B cell (primary cell): Measurements from ENCODE around the gene PPP6R3. TPM values are rescaled to one million over a fixed set of nuclear protein-coding genes. Genes with fewer than 3 reads are reported as not detected.

ENCODE experiments used
- ATAC-seq: fragments of 200-7000 bp; cut with Tn5 transposase; one replicate; pipeline ENCODE4 v1.10.0; 2021; ENCODE audit warnings: low read depth, mild to moderate bottlenecking, moderate number of reproducible peaks, moderate library complexity
- CTCF ChIA-PET: fragments of 350-600 bp; sonication (Branson Sonifier 250); formaldehyde crosslinking; loops from one replicate; lab custom pipeline; 2021; ENCODE audit warnings: antibody characterized with exemption, inconsistent platforms; lab: Charles Lee
- POLR2A ChIA-PET: fragments of 350-600 bp; sonication (Branson Sonifier 250); formaldehyde crosslinking; loops from one replicate; lab custom pipeline; 2021; ENCODE audit warnings: antibody characterized with exemption; lab: Charles Lee
- DNase-seq: peaks from one replicate; pipeline ENCODE4 v3.0.0; 2013
- H2AFZ ChIP-seq: 2 replicates; pipeline ENCODE4 v1.6.1; 2012; ENCODE audit warnings: mild to moderate bottlenecking, low read depth, low read length; ENCODE audit not compliant: insufficient read depth, poor library complexity, severe bottlenecking
- H3K27ac ChIP-seq, 2 donors: 1 replicate in 1 of 2; 2 replicates in 1 of 2; pipeline ENCODE4 v1.5.1; 2012 to 2013; ENCODE audit warnings: low read length in 2 of 2, mild to moderate bottlenecking in 2 of 2, moderate library complexity in 1 of 2
- H3K27me3 ChIP-seq, 4 experiments: fragments of 200-600 bp in 1 of 4; sonication (generic) in 1 of 4; replicated peaks in 1 of 4; 1 replicate in 2 of 4; 2 replicates in 2 of 4; pipeline versions ENCODE4 v1.6.1 to v1.7.0; 2013 to 2016; ENCODE audit warnings: low read length in 3 of 4, mild to moderate bottlenecking in 2 of 4, mixed read lengths in 1 of 4, moderate library complexity in 1 of 4; ENCODE audit not compliant: insufficient read depth in 4 of 4, control insufficient read depth in 3 of 4; ENCODE audit errors: control extremely low read depth in 1 of 4
- H3K36me3 ChIP-seq, 2 experiments: replicated peaks in 1 of 2; 1 replicate in 1 of 2; 2 replicates in 1 of 2; pipeline versions ENCODE4 v1.6.1 to v1.7.1; 2013; ENCODE audit warnings: low read length in 1 of 2; ENCODE audit not compliant: insufficient read depth in 2 of 2, control insufficient read depth in 1 of 2; ENCODE audit errors: control extremely low read depth in 1 of 2, extremely low read depth in 1 of 2
- H3K4me1 ChIP-seq, 2 donors: fragments of 200-600 bp in 1 of 2; sonication (generic) in 1 of 2; 1 replicate in 1 of 2; 2 replicates in 1 of 2; pipeline versions ENCODE4 v1.5.1 to v1.6.1; 2013 to 2017; ENCODE audit warnings: low read length in 2 of 2; ENCODE audit not compliant: control insufficient read depth in 2 of 2, insufficient read depth in 2 of 2
- H3K4me2 ChIP-seq: replicated peaks from 2 replicates; pipeline ENCODE3; 2012; ENCODE audit warnings: mild to moderate bottlenecking, low read depth, low read length; ENCODE audit not compliant: poor library complexity, severe bottlenecking
- H3K4me3 ChIP-seq, 5 experiments: fragments of 200-600 bp in 1 of 5; sonication (generic) in 1 of 5; 1 replicate in 3 of 5; 2 replicates in 2 of 5; pipeline versions ENCODE4 v1.5.1 to v1.7.0; 2011 to 2016; ENCODE audit warnings: low read length in 4 of 5, mild to moderate bottlenecking in 4 of 5, low read depth in 2 of 5, control low read depth in 1 of 5, moderate library complexity in 1 of 5; ENCODE audit not compliant: insufficient read depth in 1 of 5; ENCODE audit errors: control extremely low read depth in 1 of 5, extremely low read depth in 1 of 5
- H3K79me2 ChIP-seq: fragments of 200-600 bp; sonication (generic); one replicate; pipeline ENCODE4 v1.6.0; 2016; ENCODE audit warnings: low read length; ENCODE audit not compliant: control insufficient read depth, insufficient read depth
- H3K9ac ChIP-seq: fragments of 200-600 bp; sonication (generic); 2 replicates; pipeline ENCODE4 v1.6.1; 2017; ENCODE audit warnings: mild to moderate bottlenecking, low read length, moderate library complexity
- H3K9me3 ChIP-seq, 3 donors: one replicate each; pipeline versions ENCODE4 v1.6.1 to v1.7.1; 2013; ENCODE audit warnings: low read length in 2 of 3; ENCODE audit not compliant: control insufficient read depth in 2 of 3, insufficient read depth in 1 of 3; ENCODE audit errors: control extremely low read depth in 1 of 3
- H4K20me1 ChIP-seq: 2 replicates; pipeline ENCODE4 v1.6.0; 2012; ENCODE audit warnings: mild to moderate bottlenecking, low read length; ENCODE audit not compliant: insufficient read depth, control insufficient read depth, poor library complexity, severe bottlenecking
- H3K27ac Mint-ChIP-seq: one replicate; pipeline ENCODE4 v1.8.0; 2021; ENCODE audit warnings: mixed read lengths
- H3K27me3 Mint-ChIP-seq: one replicate; pipeline ENCODE4 v1.8.0; 2021; ENCODE audit warnings: mixed read lengths
- H3K4me1 Mint-ChIP-seq: one replicate; pipeline ENCODE4 v1.8.0; 2021; ENCODE audit warnings: mixed read lengths
- H3K4me3 Mint-ChIP-seq: one replicate; pipeline ENCODE4 v1.8.0; 2021; ENCODE audit warnings: mixed read lengths
- H3K9me3 Mint-ChIP-seq: one replicate; pipeline ENCODE4 v1.8.0; 2022; ENCODE audit warnings: mixed read lengths; ENCODE audit not compliant: insufficient read depth
- CTCF ChIP-seq: fragments of 200-600 bp; IDR thresholded peaks from one replicate; pipeline ENCODE4 v1.8.0; 2022; ENCODE audit warnings: antibody characterized with exemption, mild to moderate bottlenecking
- EZH2 ChIP-seq: IDR thresholded peaks from 2 replicates; pipeline ENCODE4 v1.6.1; 2012; ENCODE audit warnings: borderline replicate concordance, low read depth, mild to moderate bottlenecking, moderate library complexity, low read length; ENCODE audit not compliant: insufficient read depth, poor library complexity, severe bottlenecking
- WGBS: methylation state at CpG from one replicate; pipeline ENCODE4 v1.1.5; 2013; ENCODE audit warnings: missing lambda C conversion rate; ENCODE audit not compliant: insufficient coverage; 5-methylcytosine and 5-hydroxymethylcytosine counted together
- intact Hi-C: fragments of 100-400 bp; cut with micrococcal nuclease; formaldehyde crosslinking; loops from one replicate; pipeline ENCODE4 v1.10.0; 2022
- polyA plus RNA-seq: library from polyadenylated mRNA; depleted of rRNA; stranded (reverse); fragments of >200 nt; gene quantifications from 2 replicates; pipeline ENCODE4 v1.2.3, GENCODE V29; 2012
- total RNA-seq, 2 donors: library from RNA; stranded (reverse); fragments of 120-200 nt in 1 of 2; gene quantifications; 1 replicate in 1 of 2; 2 replicates in 1 of 2; pipeline versions ENCODE4 v1.2.3 to v1.2.4, GENCODE V29; 2013 to 2022

PPP6R3 gene
- total and polyA plus RNA-seq, 2 donors (not counting 1 experiment from before 2014, with no cell fraction given) = 48.5 to 159 TPM

- DNase-seq (no peak), ATAC-seq (no peak)
- peaks cover 91% of the 10 kb centered on the region for H3K79me2 ChIP-seq
- peaks cover 9 to 13% of the 10 kb centered on the region in 2 donors for H3K4me1 ChIP-seq
- peaks cover 91% of the 10 kb centered on the region for H4K20me1 ChIP-seq
- H3K4me2 ChIP-seq = no peak overlapping the region
- H3K9ac ChIP-seq = no peak overlapping the region
- Mint-ChIP-seq H3K27ac (no peak overlapping the region), H3K27me3 (no peaks in the 10 kb centered on the region), H3K4me1 (peaks cover 43% of the 10 kb centered on the region), H3K9me3 (no peaks in the 10 kb centered on the region), H3K4me3 (no peak overlapping the region)
- intact Hi-C loops = no loop called here
- no peak overlapping the region for H3K4me3 ChIP-seq
- no peak overlapping the region for H2AFZ ChIP-seq
- 100% methylated on average over 5 of the region's 6 CpGs for WGBS
- H3K27ac ChIP-seq = no peak overlapping the region
- no peaks in the 10 kb centered on the region for H3K9me3 ChIP-seq
- TF ChIP-seq CTCF = no peak
- no peak for TF ChIP-seq EZH2
- H3K27me3 ChIP-seq = no peaks in the 10 kb centered on the region
- ChIA-PET POLR2A (interaction anchor here (0.6 kb wide), 1 partner anchor 54 kb away, joined by 3 read pairs; no protein-coding TSS in a partner anchor), CTCF (no interaction called here)
- peaks cover 1 to 29% of the 10 kb centered on the region in 2 experiments for H3K36me3 ChIP-seq
Observed at GRCh38 chr11:68513930-68514487, 53.5 kb downstream of the PPP6R3 start.

GRCh38 chr11:68517121-68517741 lies 56.7 kb downstream of the PPP6R3 start:
- ATAC-seq (no peak), DNase-seq (no peak)
- no peaks in the 10 kb centered on the region for H3K9me3 Mint-ChIP-seq
- H3K4me3 Mint-ChIP-seq = no peak overlapping the region
- Histone ChIP-seq H3K79me2 (peaks cover 89% of the 10 kb centered on the region), H3K4me1 (no peaks in the 10 kb centered on the region), H3K4me2 (no peak overlapping the region), H3K9ac (no peak overlapping the region), H3K36me3 (peaks cover 3 to 54% of the 10 kb centered on the region in 2 experiments), H3K27ac (no peak overlapping the region), H3K27me3 (no peaks in the 10 kb centered on the region), H3K9me3 (no peaks in the 10 kb centered on the region), H2AFZ (no peak overlapping the region), H3K4me3 (no peak overlapping the region), H4K20me1 (peaks cover 82% of the 10 kb centered on the region)
- no peaks in the 10 kb centered on the region for H3K27me3 Mint-ChIP-seq
- no peak overlapping the region for H3K27ac Mint-ChIP-seq
- intact Hi-C loops = no loop called here
- POLR2A ChIA-PET = interaction anchor here (0.7 kb wide), 1 partner anchor 34 kb away, joined by 6 read pairs; no protein-coding TSS in a partner anchor
- CTCF ChIA-PET = interaction anchor here (0.8 kb wide), 1 partner anchor 258 kb away, joined by 3 read pairs; no protein-coding TSS in a partner anchor
- H3K4me1 Mint-ChIP-seq = peaks cover 30% of the 10 kb centered on the region
- no peak for TF ChIP-seq CTCF
- no peak for TF ChIP-seq EZH2
- no CpG with 5 or more reads among the region's 5 CpGs for WGBS
